Brain pericyte (primary cell): ENCODE measurements around the gene RPL11.
"Not testable (repeated sequence)": the region's sequence is repeated elsewhere in the genome, so short reads cannot be mapped to it uniquely, and the experiment has no call there.

ENCODE experiments used
- DNase-seq: peaks from one replicate; pipeline ENCODE4 v3.0.0-alpha.2; 2012; ENCODE audit warnings: low read depth, low spot score

The RPL11 gene

GRCh38 chr1:23685197-23685596 is 6.4 kb upstream of the RPL11 start:
- DNase-seq, result not testable (repeated sequence)

GRCh38 chr1:23687680-23688079 is 3.9 kb upstream of the RPL11 start:
- DNase-seq, result not testable (repeated sequence)

- DNase-seq, result not testable (repeated sequence)
Observed at GRCh38 chr1:23688281-23688680, 3.3 kb upstream of the RPL11 start.

GRCh38 chr1:23692308-23692871 is 784 bp downstream of the RPL11 start:
- DNase-seq, result no peak

- DNase-seq, result no peak
Observed at GRCh38 chr1:23693599-23693998, 2.0 kb downstream of the RPL11 start.

GRCh38 chr1:23694371-23694770 is 2.8 kb downstream of the RPL11 start:
- no peak for DNase-seq

- DNase-seq, result no peak
Observed at GRCh38 chr1:23695667-23696066, 4.1 kb downstream of the RPL11 start.

GRCh38 chr1:23696335-23696989 is 4.9 kb downstream of the RPL11 start:
- DNase-seq, result no peak

GRCh38 chr1:23698466-23698865 is 6.9 kb downstream of the RPL11 start:
- DNase-seq, result no peak

GRCh38 chr1:23699280-23700179 is 7.9 kb downstream of the RPL11 start:
- DNase-seq, result no peak

- no peak for DNase-seq
Observed at GRCh38 chr1:23701310-23701709, 9.7 kb downstream of the RPL11 start.

GRCh38 chr1:23701996-23702395 is 10.4 kb downstream of the RPL11 start:
- no peak for DNase-seq

GRCh38 chr1:23704834-23705495 is 13.4 kb downstream of the RPL11 start:
- no peak for DNase-seq

GRCh38 chr1:23709229-23709628 is 17.6 kb downstream of the RPL11 start:
- DNase-seq, result no peak

GRCh38 chr1:23718482-23718881 is 26.9 kb downstream of the RPL11 start:
- no peak for DNase-seq

GRCh38 chr1:23719162-23719820 is 27.7 kb downstream of the RPL11 start:
- no peak for DNase-seq

GRCh38 chr1:23720256-23720995 is 28.8 kb downstream of the RPL11 start:
- no peak for DNase-seq

- no peak for DNase-seq
Observed at GRCh38 chr1:23722652-23723051, 31.0 kb downstream of the RPL11 start.

- no peak for DNase-seq
Observed at GRCh38 chr1:23726686-23727085, 35.1 kb downstream of the RPL11 start.

- DNase-seq, result no peak
Observed at GRCh38 chr1:23727362-23727811, 35.8 kb downstream of the RPL11 start.
